Upper lobe of left lung (tissue), 4 donors: ENCODE measurements around the gene OR1Q1.

Source experiments
- EP300 ChIP-seq, 4 donors: sonication (generic); formaldehyde crosslinking; IDR thresholded peaks; one replicate each; pipeline ENCODE4 v1.5.1; 2017; ENCODE audit warnings: antibody characterized with exemption in 4 of 4, control low read depth in 2 of 4
- POLR2A ChIP-seq, 4 donors: fragments of 450-650 bp; IDR thresholded peaks; one replicate each; pipeline ENCODE4 v1.5.1; 2016 to 2017; ENCODE audit warnings: antibody characterized with exemption in 4 of 4, mild to moderate bottlenecking in 2 of 4
- POLR2AphosphoS5 ChIP-seq, 2 donors: sonication (generic); formaldehyde crosslinking; IDR thresholded peaks; one replicate each; pipeline ENCODE4 v1.5.1; 2017; ENCODE audit warnings: antibody characterized with exemption in 2 of 2
- TF ChIP-seq, protein P1 (sequence below), 6 experiments: fragments of 450-650 bp in 4 of 6; fragments of 200-600 bp in 2 of 6; sonication (generic) in 2 of 6; IDR thresholded peaks; one replicate each; pipeline ENCODE4 v1.5.1; 2016 to 2019; ENCODE audit warnings: antibody characterized with exemption in 6 of 6

DNA sequence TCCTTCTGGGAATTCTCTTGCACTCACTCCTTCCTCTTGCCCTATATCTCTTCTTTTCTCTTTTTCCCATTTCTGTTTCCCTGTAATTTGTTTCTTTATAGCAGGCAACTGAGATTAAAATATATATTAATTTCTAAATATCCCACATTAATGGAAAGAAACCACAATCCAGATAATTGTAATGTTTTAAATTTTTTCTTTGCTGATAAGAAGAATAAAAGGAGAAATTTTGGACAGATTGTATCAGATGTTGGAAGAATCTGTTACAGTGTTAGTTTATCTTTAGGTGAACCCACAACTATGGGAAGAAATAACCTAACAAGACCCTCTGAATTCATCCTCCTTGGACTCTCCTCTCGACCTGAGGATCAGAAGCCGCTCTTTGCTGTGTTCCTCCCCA is 46.9 kb downstream of the OR1Q1 start, which contains the start of gene OR1L1:
- TF ChIP-seq, protein P1, sequence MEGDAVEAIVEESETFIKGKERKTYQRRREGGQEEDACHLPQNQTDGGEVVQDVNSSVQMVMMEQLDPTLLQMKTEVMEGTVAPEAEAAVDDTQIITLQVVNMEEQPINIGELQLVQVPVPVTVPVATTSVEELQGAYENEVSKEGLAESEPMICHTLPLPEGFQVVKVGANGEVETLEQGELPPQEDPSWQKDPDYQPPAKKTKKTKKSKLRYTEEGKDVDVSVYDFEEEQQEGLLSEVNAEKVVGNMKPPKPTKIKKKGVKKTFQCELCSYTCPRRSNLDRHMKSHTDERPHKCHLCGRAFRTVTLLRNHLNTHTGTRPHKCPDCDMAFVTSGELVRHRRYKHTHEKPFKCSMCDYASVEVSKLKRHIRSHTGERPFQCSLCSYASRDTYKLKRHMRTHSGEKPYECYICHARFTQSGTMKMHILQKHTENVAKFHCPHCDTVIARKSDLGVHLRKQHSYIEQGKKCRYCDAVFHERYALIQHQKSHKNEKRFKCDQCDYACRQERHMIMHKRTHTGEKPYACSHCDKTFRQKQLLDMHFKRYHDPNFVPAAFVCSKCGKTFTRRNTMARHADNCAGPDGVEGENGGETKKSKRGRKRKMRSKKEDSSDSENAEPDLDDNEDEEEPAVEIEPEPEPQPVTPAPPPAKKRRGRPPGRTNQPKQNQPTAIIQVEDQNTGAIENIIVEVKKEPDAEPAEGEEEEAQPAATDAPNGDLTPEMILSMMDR (IDR thresholded peaks at IDR 0.05) = no peak
- TF ChIP-seq POLR2AphosphoS5 (IDR thresholded peaks at IDR 0.05) (no peak), POLR2A (IDR thresholded peaks at IDR 0.05) (no peak), EP300 (IDR thresholded peaks at IDR 0.05) (no peak)
